ENCODE results near the gene DIDO1.

- TF ChIP-seq EP300 (IDR thresholded peaks at IDR 0.05; ENCODE audit: low read length) (no peak), NCOA2 (IDR thresholded peaks at IDR 0.05; ENCODE audit: partially characterized antibody in 2 of 2) (no peak), REST (IDR thresholded peaks at IDR 0.05; ENCODE audit: borderline replicate concordance) (no peak), REST (CRISPR knock-in tag; IDR thresholded peaks at IDR 0.05; ENCODE audit: low read depth) (no peak), ETS1 (conservative IDR thresholded peaks at IDR 0.05; ENCODE audit: control insufficient read depth, low read depth, low read length) (no peak)
These were observed 49.0 kb upstream of the DIDO1 start for GRCh38 chr20:62975251-62975760.

Measured in K562 (cell line).